ENCODE results near the gene PAPOLA.

- TF ChIP-seq CTCF (IDR thresholded peaks at IDR 0.05) (no peak), POLR2A (IDR thresholded peaks at IDR 0.05) (no peak)
Observed at GRCh38 chr14:96486705-96487104, 15.5 kb upstream of the PAPOLA start.

All from breast epithelium (tissue), 3 donors.